Large intestine (tissue), 3 donors: ENCODE measurements around the gene KAT14. TPM values are rescaled to one million over a fixed set of nuclear protein-coding genes. Genes with fewer than 3 reads are reported as not detected.

Experiments
- DNase-seq, 2 donors: peaks; one replicate each; pipeline versions ENCODE4 v3.0.0 to v3.0.0-alpha.2; 2013
- H3K27ac ChIP-seq: one replicate; pipeline ENCODE4 v1.5.1; 2013; ENCODE audit warnings: low read length
- H3K27me3 ChIP-seq: 2 replicates; pipeline ENCODE4 v1.6.1; 2013; ENCODE audit warnings: low read length; ENCODE audit not compliant: control insufficient read depth, insufficient read depth
- H3K36me3 ChIP-seq: 2 replicates; pipeline ENCODE4 v1.6.1; 2013; ENCODE audit warnings: low read length; ENCODE audit not compliant: control insufficient read depth, insufficient read depth
- H3K4me1 ChIP-seq: one replicate; pipeline ENCODE4 v1.6.1; 2013; ENCODE audit warnings: low read length; ENCODE audit not compliant: control insufficient read depth, insufficient read depth
- H3K4me3 ChIP-seq: one replicate; pipeline ENCODE4 v1.5.1; 2013; ENCODE audit warnings: low read length
- H3K9me3 ChIP-seq: one replicate; pipeline ENCODE4 v1.6.1; 2013; ENCODE audit warnings: mild to moderate bottlenecking, low read depth, low read length, moderate library complexity; ENCODE audit not compliant: control insufficient read depth
- WGBS: methylation state at CpG from one replicate; pipeline ENCODE4 v1.1.5; 2013; ENCODE audit warnings: low lambda C conversion rate; ENCODE audit not compliant: insufficient coverage; 5-methylcytosine and 5-hydroxymethylcytosine counted together
- polyA plus RNA-seq: library from polyadenylated mRNA; unstranded; fragments of 120-200 nt; gene quantifications from one replicate; pipeline ENCODE4 v1.2.1, GENCODE V29; 2013

KAT14 gene
- polyA plus RNA-seq, 1 donor, result 20.3 TPM

GRCh38 chr20:18144541-18145099, 7.0 kb downstream of the KAT14 start:
- no CpG with 5 or more reads among the region's 1 CpG for WGBS
- peak; percentile 54 to 69 for DNase-seq
- no peaks in the 10 kb centered on the region for H3K27me3 ChIP-seq
- H3K9me3 ChIP-seq, result no peaks in the 10 kb centered on the region
- peaks cover 25% of the 10 kb centered on the region for H3K4me1 ChIP-seq
- peaks cover 22% of the 10 kb centered on the region for H3K36me3 ChIP-seq
- peak overlapping the region; percentile 49 for H3K27ac ChIP-seq
- no peak overlapping the region for H3K4me3 ChIP-seq

- Histone ChIP-seq H3K4me1 (no peaks in the 10 kb centered on the region), H3K27me3 (no peaks in the 10 kb centered on the region), H3K36me3 (peaks cover 50% of the 10 kb centered on the region), H3K4me3 (no peak overlapping the region), H3K9me3 (no peaks in the 10 kb centered on the region), H3K27ac (no peak overlapping the region)
- DNase-seq, result no peak
- WGBS, result no CpG with 5 or more reads among the region's 9 CpGs
Observed at GRCh38 chr20:18154342-18154741, 16.7 kb downstream of the KAT14 start.

GRCh38 chr20:18156045-18156444, 18.4 kb downstream of the KAT14 start:
- WGBS, result no CpG with 5 or more reads among the region's 4 CpGs
- Histone ChIP-seq H3K36me3 (peaks cover 53% of the 10 kb centered on the region), H3K27ac (no peak overlapping the region), H3K4me1 (no peaks in the 10 kb centered on the region), H3K4me3 (no peak overlapping the region), H3K9me3 (no peaks in the 10 kb centered on the region), H3K27me3 (no peaks in the 10 kb centered on the region)
- DNase-seq, result no peak

DNA sequence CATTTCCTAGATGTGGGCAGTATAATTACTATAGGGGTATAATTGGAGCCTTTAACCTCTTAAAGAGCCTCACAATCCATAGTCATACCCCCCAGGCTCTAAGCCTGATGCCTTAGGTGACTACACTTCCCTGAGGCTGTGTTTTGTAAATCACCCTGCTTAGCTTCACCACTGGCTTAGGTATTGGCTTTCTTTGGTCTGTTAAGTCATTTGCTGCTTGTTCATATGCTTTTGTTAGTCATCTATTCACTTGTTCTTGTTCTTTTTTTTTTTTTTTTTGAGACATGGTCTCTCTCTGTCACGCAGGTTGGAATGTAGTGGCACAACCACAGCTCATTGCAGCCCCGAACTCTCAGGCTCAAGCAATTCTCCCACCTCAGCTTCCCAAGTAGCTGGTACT, 26.7 kb downstream of the KAT14 start:
- DNase-seq, result no peak
- H3K4me1 ChIP-seq, result no peaks in the 10 kb centered on the region
- no peak overlapping the region for H3K4me3 ChIP-seq
- H3K9me3 ChIP-seq, result no peaks in the 10 kb centered on the region
- no CpG with 5 or more reads among the region's 2 CpGs for WGBS
- no peaks in the 10 kb centered on the region for H3K27me3 ChIP-seq
- H3K36me3 ChIP-seq, result peaks cover 56% of the 10 kb centered on the region
- no peak overlapping the region for H3K27ac ChIP-seq

DNA sequence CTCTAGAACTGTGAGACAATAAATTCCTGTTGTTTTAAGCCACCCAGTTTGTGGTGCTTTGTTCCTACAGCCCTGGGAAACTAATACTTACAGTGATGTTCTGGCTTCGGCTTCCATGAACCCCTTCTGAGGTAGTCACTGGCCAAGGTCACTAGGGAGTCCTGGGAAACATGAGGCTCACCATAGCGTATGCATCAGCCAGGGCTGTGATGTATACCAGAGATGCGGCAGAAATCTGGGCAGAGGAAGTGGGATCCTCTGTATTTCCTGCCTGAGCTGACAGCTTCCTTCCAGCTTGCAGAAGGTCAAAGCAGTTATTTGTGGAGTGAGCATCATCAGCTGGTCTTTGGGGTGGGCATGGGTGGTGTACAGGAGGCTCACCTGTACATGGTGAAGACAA, 27.9 kb downstream of the KAT14 start:
- peaks cover 51% of the 10 kb centered on the region for H3K36me3 ChIP-seq

DNA sequence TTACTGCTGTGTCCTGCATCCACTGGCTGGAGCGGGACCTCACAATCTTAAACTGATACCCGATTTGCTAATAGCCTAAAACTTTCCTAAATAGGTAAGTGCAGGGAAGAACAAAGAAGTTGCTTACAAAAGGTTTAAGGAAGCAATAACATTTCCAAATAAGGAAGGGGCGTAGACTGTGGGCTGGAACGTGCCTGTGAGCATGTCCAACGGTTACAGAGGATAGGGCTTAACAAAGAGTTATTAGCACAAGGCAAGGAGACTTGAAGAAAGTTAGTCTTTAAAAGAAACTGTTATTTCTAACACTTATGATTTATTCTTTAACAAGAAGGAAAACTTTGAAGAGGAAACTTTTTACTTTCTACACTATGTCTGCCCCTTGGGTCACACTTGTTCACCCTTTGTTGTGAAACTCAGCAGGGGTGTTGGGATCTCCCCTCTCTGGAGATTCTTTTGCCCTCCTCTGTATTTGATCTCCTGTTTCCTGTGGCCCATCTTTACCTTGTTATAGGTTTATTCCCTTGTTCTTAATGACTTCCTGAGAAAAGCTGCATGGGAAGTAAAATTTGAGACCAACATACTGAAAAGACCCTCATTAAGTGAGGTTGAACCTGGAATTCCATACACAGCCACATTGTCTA, 28.7 kb downstream of the KAT14 start:
- Histone ChIP-seq H3K36me3 (peaks cover 48% of the 10 kb centered on the region), H3K9me3 (no peaks in the 10 kb centered on the region), H3K27ac (no peak overlapping the region), H3K4me3 (no peak overlapping the region), H3K4me1 (no peaks in the 10 kb centered on the region), H3K27me3 (no peaks in the 10 kb centered on the region)
- WGBS, result 17% methylated on average over 1 of the region's 5 CpGs
- DNase-seq, result no peak

More for the DNA sequence above, 27.9 kb downstream of the KAT14 start:
- Histone ChIP-seq H3K27me3 (no peaks in the 10 kb centered on the region), H3K4me1 (no peaks in the 10 kb centered on the region), H3K4me3 (no peak overlapping the region), H3K9me3 (no peaks in the 10 kb centered on the region), H3K27ac (no peak overlapping the region)
- no CpG with 5 or more reads among the region's 3 CpGs for WGBS
- no peak for DNase-seq

DNA sequence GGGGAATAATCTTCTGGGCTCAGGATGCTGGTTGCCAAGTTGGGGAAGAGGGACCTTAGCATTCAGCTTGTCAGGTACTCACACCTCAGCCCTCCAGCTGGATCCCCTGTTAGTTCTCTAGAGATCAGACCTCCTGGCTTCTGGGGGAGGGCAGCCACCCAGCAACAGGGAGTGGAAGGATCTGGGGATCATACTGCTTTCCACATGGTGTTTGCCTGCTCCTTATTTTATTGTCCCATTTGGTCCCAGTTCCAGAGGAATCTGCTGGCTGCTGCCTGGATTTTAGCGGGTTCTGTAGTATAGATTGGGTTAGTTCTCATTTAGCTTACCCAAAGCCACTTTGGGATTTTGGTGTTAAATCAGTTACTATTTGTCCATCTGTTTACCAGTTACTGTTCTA, 29.3 kb downstream of the KAT14 start:
- peaks cover 44% of the 10 kb centered on the region for H3K36me3 ChIP-seq
- WGBS, result no CpG with 5 or more reads among the region's 1 CpG
- no peak overlapping the region for H3K27ac ChIP-seq

GRCh38 chr20:18172379-18172778, 34.7 kb downstream of the KAT14 start:
- WGBS, result no CpG with 5 or more reads among the region's 2 CpGs
- H3K9me3 ChIP-seq, result no peaks in the 10 kb centered on the region
- DNase-seq, result no peak

More for the DNA sequence above, 29.3 kb downstream of the KAT14 start:
- Histone ChIP-seq H3K4me1 (no peaks in the 10 kb centered on the region), H3K4me3 (no peak overlapping the region), H3K27me3 (no peaks in the 10 kb centered on the region), H3K9me3 (no peaks in the 10 kb centered on the region)
- DNase-seq, result no peak

GRCh38 chr20:18174906-18175683, 37.4 kb downstream of the KAT14 start:
- Histone ChIP-seq H3K4me1 (no peaks in the 10 kb centered on the region), H3K27ac (no peak overlapping the region), H3K36me3 (peaks cover 24% of the 10 kb centered on the region), H3K9me3 (no peaks in the 10 kb centered on the region), H3K27me3 (no peaks in the 10 kb centered on the region), H3K4me3 (no peak overlapping the region)
- DNase-seq, result no peak
- WGBS, result 100% methylated on average over 3 of the region's 14 CpGs

More at GRCh38 chr20:18172379-18172778, 34.7 kb downstream of the KAT14 start:
- Histone ChIP-seq H3K27me3 (no peaks in the 10 kb centered on the region), H3K36me3 (peaks cover 29% of the 10 kb centered on the region), H3K27ac (no peak overlapping the region), H3K4me3 (no peak overlapping the region), H3K4me1 (no peaks in the 10 kb centered on the region)

DNA sequence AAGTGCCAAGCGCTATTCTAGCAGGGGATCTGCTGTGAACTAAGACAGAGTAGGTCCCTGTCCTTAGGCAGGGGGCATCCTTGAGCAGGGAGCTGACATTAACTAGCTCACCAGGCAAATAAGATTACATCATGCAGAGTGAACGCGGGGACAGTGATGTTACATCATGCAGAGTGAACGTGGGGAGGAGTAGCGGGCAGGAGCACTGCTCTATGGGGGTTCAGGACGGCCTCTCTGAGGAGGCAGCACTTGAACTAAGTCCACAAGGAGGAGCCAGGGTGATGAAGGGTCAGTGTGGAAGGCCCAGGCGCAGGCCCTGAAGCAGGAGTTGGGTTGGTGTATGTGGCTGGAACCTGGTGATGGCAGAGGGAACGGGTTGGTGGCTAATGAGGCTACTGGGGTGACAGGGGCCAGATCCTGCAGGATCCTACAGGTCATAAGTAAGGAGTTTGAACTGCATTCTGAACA, 38.7 kb downstream of the KAT14 start:
- H3K36me3 ChIP-seq, result peaks cover 24% of the 10 kb centered on the region
- peak; percentile 34 to 45 for DNase-seq

More for the DNA sequence above, 38.7 kb downstream of the KAT14 start:
- Histone ChIP-seq H3K27ac (no peak overlapping the region), H3K4me1 (no peaks in the 10 kb centered on the region), H3K27me3 (no peaks in the 10 kb centered on the region), H3K9me3 (no peaks in the 10 kb centered on the region), H3K4me3 (no peak overlapping the region)
- WGBS, result no CpG with 5 or more reads among the region's 8 CpGs
